NB4 (cell line): ENCODE results near the gene DDX21.

Source experiments
- CTCF ChIP-seq: IDR thresholded peaks from one replicate; pipeline ENCODE4 v1.5.1; 2012; ENCODE audit warnings: low read depth, low read length
- MAX ChIP-seq: IDR thresholded peaks from 2 replicates; pipeline ENCODE4 v1.6.1; 2011; ENCODE audit warnings: low read depth, low read length
- MYC ChIP-seq: IDR thresholded peaks from 2 replicates; pipeline ENCODE4 v1.6.1; 2011; ENCODE audit warnings: low read depth, low read length
- POLR2A ChIP-seq: IDR thresholded peaks from 2 replicates; pipeline ENCODE4 v1.6.1; 2011; ENCODE audit warnings: mild to moderate bottlenecking; ENCODE audit not compliant: insufficient read length; ENCODE audit errors: extremely low read depth

GRCh38 chr10:68973975-68974374 is 18.0 kb downstream of the DDX21 start:
- TF ChIP-seq CTCF (no peak), POLR2A (no peak), MAX (no peak), MYC (no peak)
